Psoas muscle (tissue), 8 donors: ENCODE measurements around the gene ALDH7A1. TPM values are rescaled to one million over a fixed set of nuclear protein-coding genes. Genes with fewer than 3 reads are reported as not detected.

Experiments used
- ATAC-seq, 4 donors: fragments of 200-7000 bp; cut with Tn5 transposase; one replicate each; pipeline ENCODE4 v1.9.1; 2020; ENCODE audit warnings: moderate library complexity in 3 of 4, mild to moderate bottlenecking in 2 of 4
- DNase-seq, 2 donors: peaks; one replicate each; pipeline ENCODE4 v3.0.0-alpha.2; 2020
- H3K27ac ChIP-seq: fragments of 200-600 bp; one replicate; pipeline ENCODE4 v1.8.0; 2022
- H3K27me3 ChIP-seq, 3 donors: fragments of 200-600 bp in 1 of 3; one replicate each; pipeline versions ENCODE4 v1.6.1 to v1.8.0; 2013 to 2022; ENCODE audit warnings: low read length in 2 of 3, mild to moderate bottlenecking in 2 of 3, moderate library complexity in 1 of 3; ENCODE audit not compliant: insufficient read depth in 3 of 3
- H3K36me3 ChIP-seq, 2 donors: fragments of 200-600 bp in 1 of 2; one replicate each; pipeline versions ENCODE4 v1.6.1 to v1.8.0; 2013 to 2022; ENCODE audit warnings: low read depth in 1 of 2, mild to moderate bottlenecking in 1 of 2, moderate library complexity in 1 of 2; ENCODE audit not compliant: insufficient read depth in 1 of 2
- H3K4me1 ChIP-seq: fragments of 200-600 bp; one replicate; pipeline ENCODE4 v1.8.0; 2022
- H3K4me3 ChIP-seq: fragments of 200-600 bp; one replicate; pipeline ENCODE4 v1.8.0; 2022; ENCODE audit warnings: mild to moderate bottlenecking
- H3K9me3 ChIP-seq: fragments of 200-600 bp; one replicate; pipeline ENCODE4 v1.8.0; 2022
- WGBS, 3 donors: extraction: QIAGEN DNeasy Blood & Tissue Kit; methylation state at CpG; one replicate each; pipeline versions ENCODE4 v1.1.6 to v1.1.7; 2013; 5-methylcytosine and 5-hydroxymethylcytosine counted together
- intact Hi-C, 2 donors: fragments of 100-400 bp; cut with DNase I; formaldehyde crosslinking; loops; one replicate each; pipeline versions ENCODE4 v1.11.0 to v1.14.2; 2022
- polyA plus RNA-seq, 3 donors: library from polyadenylated mRNA; stranded (reverse); fragments of 200-250 nt; gene quantifications; one replicate each; pipeline ENCODE4 v1.2.3, GENCODE V29; 2013
- total RNA-seq, 4 donors: library from RNA; stranded (reverse); fragmentation: NEBNext Ultra II Directional in 2 of 4; extraction: Animal tissue kit (Norgen Biotek cat#: 25700) in 2 of 4; gene quantifications; one replicate each; pipeline versions ENCODE4 v1.2.1 to v1.2.4, GENCODE V29; 2021 to 2023
- TF ChIP-seq, protein P1 (sequence below): fragments of 200-600 bp; IDR thresholded peaks from one replicate; pipeline ENCODE4 v1.8.0; 2022; ENCODE audit warnings: antibody characterized with exemption
- donor health status: healthy with polysubstance abuse.
- donor health status: DM: no; HTN: no; CAD: no; lungs with moderate emphysema.
- donor health status: Bipolar disorder and iron deficiency.
- donor health status: healthy.
- donor health status: DM: yes; HTN: yes; CAD: no.
- donor health status: DM: no; HTN: no; CAD: no.
- donor health status: DM: no; HTN: no; CAD: no.
- donor health status: DM: yes; HTN: yes; CAD: no.

The ALDH7A1 gene
- total and polyA plus RNA-seq, 7 donors: 7.4 to 26.7 (median 8.8) TPM

- ATAC-seq (no peak), DNase-seq (no peak)
- H3K36me3 ChIP-seq: no peaks in the 10 kb centered on the region
- intact Hi-C loops: no loop called here
- 81 to 93% (median 85%) methylated on average over 3 of the region's 3 CpGs for WGBS, 3 donors
- no peaks in the 10 kb centered on the region for H3K27me3 ChIP-seq
- no peak overlapping the region for H3K27ac ChIP-seq
- no peak overlapping the region for H3K4me3 ChIP-seq
- H3K9me3 ChIP-seq: no peaks in the 10 kb centered on the region
- TF ChIP-seq, protein P1, sequence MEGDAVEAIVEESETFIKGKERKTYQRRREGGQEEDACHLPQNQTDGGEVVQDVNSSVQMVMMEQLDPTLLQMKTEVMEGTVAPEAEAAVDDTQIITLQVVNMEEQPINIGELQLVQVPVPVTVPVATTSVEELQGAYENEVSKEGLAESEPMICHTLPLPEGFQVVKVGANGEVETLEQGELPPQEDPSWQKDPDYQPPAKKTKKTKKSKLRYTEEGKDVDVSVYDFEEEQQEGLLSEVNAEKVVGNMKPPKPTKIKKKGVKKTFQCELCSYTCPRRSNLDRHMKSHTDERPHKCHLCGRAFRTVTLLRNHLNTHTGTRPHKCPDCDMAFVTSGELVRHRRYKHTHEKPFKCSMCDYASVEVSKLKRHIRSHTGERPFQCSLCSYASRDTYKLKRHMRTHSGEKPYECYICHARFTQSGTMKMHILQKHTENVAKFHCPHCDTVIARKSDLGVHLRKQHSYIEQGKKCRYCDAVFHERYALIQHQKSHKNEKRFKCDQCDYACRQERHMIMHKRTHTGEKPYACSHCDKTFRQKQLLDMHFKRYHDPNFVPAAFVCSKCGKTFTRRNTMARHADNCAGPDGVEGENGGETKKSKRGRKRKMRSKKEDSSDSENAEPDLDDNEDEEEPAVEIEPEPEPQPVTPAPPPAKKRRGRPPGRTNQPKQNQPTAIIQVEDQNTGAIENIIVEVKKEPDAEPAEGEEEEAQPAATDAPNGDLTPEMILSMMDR: no peak
- no peaks in the 10 kb centered on the region for H3K4me1 ChIP-seq
Measured at GRCh38 chr5:126635585-126635984, 40.6 kb upstream of the ALDH7A1 start.

DNA sequence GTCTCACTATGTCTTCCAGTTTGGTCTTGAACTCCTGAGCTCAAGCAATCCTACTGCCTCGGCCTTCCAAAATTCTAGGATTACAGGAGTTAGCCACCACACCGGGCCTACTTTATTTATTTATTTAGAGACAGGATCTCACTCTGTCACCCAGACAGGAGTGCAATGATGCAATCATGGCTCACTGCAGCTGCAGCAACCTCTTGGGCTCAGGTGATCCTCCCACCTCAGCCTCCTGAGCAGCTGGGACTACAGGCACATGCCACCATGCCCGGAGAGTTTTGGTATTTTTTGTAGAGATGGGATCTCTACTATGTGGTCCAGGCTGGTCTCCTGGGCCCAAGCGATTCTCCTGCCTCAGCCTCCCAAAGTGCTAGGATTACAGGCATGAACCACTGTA, 38.5 kb upstream of the ALDH7A1 start:
- no peaks in the 10 kb centered on the region for H3K27me3 ChIP-seq
- no peak overlapping the region for H3K27ac ChIP-seq
- ATAC-seq (no peak), DNase-seq (no peak)
- H3K36me3 ChIP-seq: no peaks in the 10 kb centered on the region
- TF ChIP-seq, protein P1: no peak
- H3K9me3 ChIP-seq: no peaks in the 10 kb centered on the region
- intact Hi-C loops: no loop called here
- no peaks in the 10 kb centered on the region for H3K4me1 ChIP-seq
- 85 to 93% (median 88%) methylated on average over 4 of the region's 4 CpGs for WGBS, 3 donors
- H3K4me3 ChIP-seq: no peak overlapping the region

- H3K27me3 ChIP-seq: no peaks in the 10 kb centered on the region
- no peaks in the 10 kb centered on the region for H3K9me3 ChIP-seq
- intact Hi-C loops: no loop called here
- ATAC-seq (no peak), DNase-seq (no peak)
- WGBS, 3 donors: 38 to 64% (median 40%) methylated on average over 3 of the region's 3 CpGs
- H3K36me3 ChIP-seq: peaks cover 0 to 13% of the 10 kb centered on the region in 2 donors
- TF ChIP-seq, protein P1: no peak
- no peak overlapping the region for H3K4me3 ChIP-seq
- no peak overlapping the region for H3K27ac ChIP-seq
- no peaks in the 10 kb centered on the region for H3K4me1 ChIP-seq
Measured at GRCh38 chr5:126631920-126632319, 36.9 kb upstream of the ALDH7A1 start.

DNA sequence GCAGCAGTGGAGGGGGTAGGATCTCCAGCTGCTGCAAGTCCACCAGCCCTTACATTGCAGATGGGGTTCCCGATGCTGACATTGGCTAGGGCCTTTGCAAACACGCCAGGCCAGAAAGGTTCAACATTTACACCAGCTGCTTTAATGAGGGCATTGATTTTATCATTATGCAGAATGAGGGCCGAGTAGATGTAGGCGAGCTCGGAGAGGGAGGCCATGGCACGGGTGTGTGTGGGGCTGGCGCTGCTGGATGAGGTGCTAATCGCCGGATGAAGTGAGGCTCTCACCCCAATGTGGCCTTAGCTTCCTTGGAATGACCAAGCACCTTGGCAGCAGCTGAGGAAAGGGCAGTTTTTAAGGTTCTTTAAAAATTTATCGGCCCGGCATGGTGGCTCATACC, 33.1 kb upstream of the ALDH7A1 start:
- H3K27ac ChIP-seq: no peak overlapping the region
- 93 to 95% (median 94%) methylated on average over 11 of the region's 11 CpGs for WGBS, 3 donors
- no peak overlapping the region for H3K4me3 ChIP-seq
- no peak for DNase-seq
- H3K9me3 ChIP-seq: no peaks in the 10 kb centered on the region
- TF ChIP-seq, protein P1: no peak
- no peaks in the 10 kb centered on the region for H3K27me3 ChIP-seq
- no peaks in the 10 kb centered on the region for H3K4me1 ChIP-seq
- no peak for ATAC-seq
- intact Hi-C loops: no loop called here
- peaks cover 0 to 42% of the 10 kb centered on the region in 2 donors for H3K36me3 ChIP-seq

- Histone ChIP-seq H3K36me3 (peaks cover 0 to 69% of the 10 kb centered on the region in 2 donors), H3K27me3 (no peaks in the 10 kb centered on the region), H3K27ac (no peak overlapping the region), H3K4me1 (no peaks in the 10 kb centered on the region), H3K4me3 (no peak overlapping the region), H3K9me3 (no peaks in the 10 kb centered on the region)
- intact Hi-C loops: no loop called here
- WGBS, 3 donors: 64 to 74% (median 65%) methylated on average over 4 of the region's 4 CpGs
- TF ChIP-seq, protein P1: no peak
- DNase-seq: no peak
- no peak for ATAC-seq
Measured at GRCh38 chr5:126624534-126624933, 29.5 kb upstream of the ALDH7A1 start.
